Fibroblast of mammary gland (primary cell): ENCODE data around the gene GATD1.

Experiments
- DNase-seq: peaks from one replicate; pipeline ENCODE4 v3.0.0-alpha.2; 2010; ENCODE audit warnings: low read depth
- H3K4me3 ChIP-seq: 2 replicates; pipeline ENCODE4 v1.5.1; 2011; ENCODE audit warnings: low read depth, mild to moderate bottlenecking, low read length, moderate library complexity; ENCODE audit not compliant: control insufficient read depth
- CTCF ChIP-seq: conservative IDR thresholded peaks from 2 replicates; pipeline ENCODE4 v1.5.1; 2011; ENCODE audit warnings: low read depth, low read length, inconsistent platforms; ENCODE audit not compliant: control insufficient read depth, insufficient read depth

Gene GATD1

DNA sequence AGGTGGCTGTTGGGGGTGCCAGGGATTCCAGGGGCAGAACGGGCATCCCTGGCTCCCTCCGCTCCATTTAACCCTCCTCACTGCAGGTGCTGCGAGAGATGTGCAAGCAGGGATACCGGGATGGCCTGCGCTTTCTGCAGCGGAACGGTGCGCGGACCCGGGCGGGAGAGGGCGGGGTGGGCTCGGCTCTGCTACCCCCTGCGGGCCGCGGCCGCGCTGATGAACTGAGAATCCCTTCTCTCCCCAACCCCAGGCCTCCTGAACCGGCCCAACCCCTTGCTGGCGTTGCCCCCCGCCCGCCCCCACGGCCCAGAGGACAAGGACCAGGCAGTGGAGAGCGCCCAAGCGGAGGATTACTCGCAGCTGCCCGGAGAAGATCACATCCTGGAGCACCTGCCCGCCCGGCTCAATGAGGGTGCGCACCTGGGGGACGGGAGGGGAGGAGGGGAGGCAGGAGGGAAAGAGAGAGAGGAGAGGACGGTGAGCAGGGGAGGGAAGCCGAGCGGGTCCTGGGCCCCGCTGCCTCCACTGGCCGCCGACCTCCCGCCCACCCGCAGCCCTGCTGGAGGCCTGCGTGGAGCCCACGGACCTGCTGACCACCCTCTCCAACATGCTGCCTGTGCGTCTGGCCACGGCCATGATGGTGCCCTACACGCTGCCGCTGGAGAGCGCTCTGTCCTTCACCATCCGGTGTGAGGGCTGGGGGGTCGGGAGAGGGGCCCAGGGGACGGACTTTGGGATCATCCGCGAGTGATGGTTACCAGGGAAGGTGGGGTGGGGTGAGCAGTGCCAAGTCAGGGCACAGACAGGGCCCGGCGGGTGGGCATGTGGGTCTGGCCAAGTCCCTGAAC lies 46.4 kb upstream of the GATD1 start:
- no peak overlapping the region for H3K4me3 ChIP-seq
- no peak for DNase-seq
- no peak for TF ChIP-seq CTCF

DNA sequence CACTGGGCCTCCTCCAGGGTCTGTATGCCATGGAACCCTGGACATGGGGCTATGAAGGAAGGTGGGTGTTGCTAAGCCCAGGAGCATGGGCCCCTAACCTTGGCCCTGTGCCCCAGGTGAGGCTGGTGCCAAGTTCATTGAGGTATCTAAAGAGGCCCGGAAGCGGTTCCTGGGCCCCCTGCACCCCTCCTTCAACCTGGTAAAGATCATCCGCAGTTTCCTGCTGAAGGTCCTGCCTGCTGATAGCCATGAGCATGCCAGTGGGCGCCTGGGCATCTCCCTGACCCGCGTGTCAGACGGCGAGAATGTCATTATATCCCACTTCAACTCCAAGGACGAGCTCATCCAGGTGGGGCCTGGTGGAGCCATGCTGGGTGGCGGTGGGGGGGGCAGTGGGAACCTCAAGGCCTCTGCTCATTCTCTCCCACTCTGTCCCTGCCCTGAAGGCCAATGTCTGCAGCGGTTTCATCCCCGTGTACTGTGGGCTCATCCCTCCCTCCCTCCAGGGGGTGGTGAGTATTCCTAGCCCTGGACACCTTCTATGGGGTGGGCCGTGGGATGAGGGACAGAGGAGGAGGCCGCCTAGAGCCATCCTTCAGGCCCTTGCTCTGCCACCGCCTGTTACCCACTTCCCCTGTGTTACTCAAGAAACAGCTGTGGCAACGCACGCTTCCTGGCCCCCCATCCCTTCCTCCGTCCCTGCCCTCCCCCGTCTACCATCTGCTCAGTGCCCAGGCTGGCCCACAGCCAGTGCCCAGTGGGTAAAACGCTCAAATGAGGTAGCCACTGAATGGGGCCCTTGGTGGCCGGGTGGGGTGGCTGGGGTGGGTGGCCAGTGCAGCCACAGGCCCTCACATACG lies 44.5 kb upstream of the GATD1 start:
- no peak overlapping the region for H3K4me3 ChIP-seq
- TF ChIP-seq CTCF: no peak
- DNase-seq: no peak

DNA sequence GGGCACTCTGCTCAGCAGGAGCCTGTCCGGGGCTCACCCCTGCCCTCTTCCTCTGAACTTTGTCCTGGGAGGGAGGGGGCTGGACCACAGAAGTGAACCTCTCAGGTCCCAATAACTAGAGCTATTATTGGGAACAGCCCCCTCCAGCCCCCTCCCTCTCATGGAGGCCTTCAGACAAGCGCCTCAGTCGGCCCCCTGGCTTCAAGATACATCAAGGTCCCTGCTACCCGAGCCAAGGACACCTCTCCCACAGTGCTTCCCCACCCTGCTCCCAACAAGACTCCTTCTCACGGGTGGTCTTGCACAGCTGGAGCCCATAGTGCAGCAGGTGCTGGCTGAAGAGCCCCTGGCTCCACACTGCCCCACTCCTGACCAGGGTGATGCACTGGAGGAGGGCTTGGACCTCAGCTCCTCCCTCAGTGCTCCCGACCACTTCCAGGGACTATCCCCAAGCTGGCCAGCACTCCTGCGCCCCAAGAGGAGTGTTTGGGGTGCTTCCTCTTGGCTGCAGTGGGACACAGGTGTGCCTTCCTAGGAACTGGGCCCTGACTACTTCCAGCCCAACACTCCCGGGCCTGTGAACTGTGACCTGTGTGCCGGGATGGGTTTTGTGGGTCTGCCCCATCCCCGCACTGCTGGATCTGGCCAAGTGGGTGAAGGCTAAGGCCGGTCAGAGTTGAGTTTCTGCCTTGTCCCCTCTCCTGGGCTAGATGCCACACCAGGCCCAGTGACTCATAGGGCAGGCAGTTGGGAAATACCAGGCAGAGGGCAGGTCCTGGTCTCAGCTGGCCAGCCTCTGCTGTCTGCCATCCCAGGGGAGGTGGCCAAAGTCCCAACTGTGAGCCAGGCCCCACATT lies 43.6 kb upstream of the GATD1 start:
- TF ChIP-seq CTCF: no peak
- peak overlapping the region; percentile 65 for H3K4me3 ChIP-seq
- DNase-seq: peak; percentile 68

DNA sequence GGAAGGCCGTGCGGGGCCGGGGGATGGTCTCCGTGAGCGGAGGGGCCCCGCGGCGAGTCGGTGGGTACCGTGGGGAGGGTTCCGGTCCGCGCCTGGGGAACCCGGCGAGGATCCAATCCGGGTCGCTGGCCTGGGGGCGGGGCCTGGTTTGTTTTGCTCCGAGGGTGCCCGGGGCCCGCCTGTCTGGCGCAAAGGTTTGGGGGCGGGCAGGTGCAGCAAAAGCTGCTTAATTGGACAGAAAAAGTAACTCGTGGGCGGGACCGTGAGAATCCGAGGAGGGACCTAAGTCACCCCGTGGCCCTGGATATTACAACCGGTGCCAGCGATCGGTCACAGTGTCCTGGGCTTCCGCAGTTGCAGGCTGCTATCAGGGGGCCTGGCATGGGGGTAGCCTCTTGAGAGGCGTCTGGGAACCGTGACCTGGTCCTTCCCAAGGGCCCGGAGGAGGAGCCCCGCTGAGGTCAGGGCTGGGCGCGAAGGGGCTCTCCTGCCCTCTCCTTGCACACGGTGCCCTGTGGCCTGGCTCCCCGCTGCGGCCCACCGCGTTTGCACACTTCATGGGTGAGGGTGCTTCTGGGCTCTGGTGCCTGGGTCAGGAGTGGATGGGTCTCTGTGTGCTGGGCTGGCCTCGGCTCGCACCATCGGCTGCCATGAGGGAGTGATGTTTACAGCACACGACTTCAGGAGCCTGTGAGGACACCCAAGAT lies 42.8 kb upstream of the GATD1 start:
- no peak for DNase-seq
- H3K4me3 ChIP-seq: peak overlapping the region; percentile 65
- TF ChIP-seq CTCF: no peak

DNA sequence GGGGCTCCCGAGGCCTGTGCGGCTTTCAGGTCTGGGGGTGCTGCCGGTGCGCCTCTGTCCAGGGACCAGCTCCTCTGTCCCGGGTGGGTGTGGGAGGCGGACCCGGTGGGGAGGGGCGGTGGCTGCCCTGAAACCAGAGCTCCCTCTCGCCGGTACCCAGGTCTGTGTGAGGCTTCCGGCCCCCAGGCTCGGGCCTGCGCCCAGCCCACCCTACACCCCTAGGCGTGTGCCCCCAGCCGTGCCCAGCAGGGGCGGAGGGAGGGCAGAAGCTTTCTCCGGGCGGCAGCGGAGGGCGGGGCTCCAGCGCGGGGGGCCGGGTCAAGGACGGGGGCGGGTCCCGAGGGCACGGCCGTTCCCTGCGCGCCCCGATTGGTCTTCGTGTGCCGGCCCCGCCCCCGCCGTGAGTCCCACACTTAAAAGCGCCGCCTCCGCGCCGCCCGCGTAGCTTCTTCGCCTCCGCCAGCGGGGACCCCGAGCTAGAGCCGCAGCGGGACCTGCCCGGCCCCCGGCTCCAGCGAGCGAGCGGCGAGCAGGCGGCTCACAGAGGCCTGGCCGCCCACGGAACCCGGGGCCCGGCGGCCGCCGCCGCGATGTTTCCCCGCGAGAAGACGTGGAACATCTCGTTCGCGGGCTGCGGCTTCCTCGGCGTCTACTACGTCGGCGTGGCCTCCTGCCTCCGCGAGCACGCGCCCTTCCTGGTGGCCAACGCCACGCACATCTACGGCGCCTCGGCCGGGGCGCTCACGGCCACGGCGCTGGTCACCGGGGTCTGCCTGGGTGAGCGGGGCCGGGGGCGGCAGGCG lies 42.0 kb upstream of the GATD1 start:
- TF ChIP-seq CTCF: no peak
- peak; percentile 71 for DNase-seq
- peak overlapping the region; percentile 65 for H3K4me3 ChIP-seq
